HepG2 (cell line): ENCODE data around the gene CD68. TPM values are rescaled to one million over a fixed set of nuclear protein-coding genes. Genes with fewer than 3 reads are reported as not detected.
A peak's percentile ranks its signal among the peaks of the same experiment; 100 is the strongest.

ENCODE experiments used
- ATAC-seq: fragments of 200-7000 bp; cut with Tn5 transposase; 3 replicates; pipeline ENCODE4 v1.9.1; 2020; ENCODE audit warnings: mild to moderate bottlenecking, moderate library complexity
- BruUV-seq: library from RNA; stranded (reverse); fragments of 400-500 nt; replicated peaks from 2 replicates; lab custom pipeline; 2021; lab: Mats Ljungman, UMichigan
- CTCF ChIA-PET: fragments of 300-600 bp; formaldehyde crosslinking; extraction: SDS; loops from one replicate; lab custom pipeline; 2021; ENCODE audit warnings: low total read pairs, inconsistent platforms, low intra/inter-chr PET ratio; lab: Yijun Ruan, JAX
- POLR2A ChIA-PET: fragments of 350-600 bp; sonication (Branson Sonifier 250); formaldehyde crosslinking; loops from one replicate; lab custom pipeline; 2020; ENCODE audit warnings: antibody characterized with exemption, inconsistent platforms; lab: Yijun Ruan, JAX
- DNase-seq: peaks from one replicate; pipeline ENCODE4 v3.0.0-alpha.2; 2015; ENCODE audit warnings: low spot score
- FAIRE-seq: peaks from 3 replicates; lab custom pipeline; 2011; peaks lifted over from hg19 to GRCh38; lab: Jason Lieb, UNC
- H2AFZ ChIP-seq: one replicate; pipeline ENCODE4 v1.6.1; 2011; ENCODE audit warnings: low read length, inconsistent platforms
- H3K27ac ChIP-seq: fragments of 300-600 bp; 3 replicates; pipeline ENCODE4 v1.8.0; 2011; ENCODE audit warnings: mixed run types, mild to moderate bottlenecking, mixed read lengths, low read length, inconsistent platforms; ENCODE audit not compliant: insufficient read depth; ENCODE audit errors: extremely low read length
- H3K27me3 ChIP-seq, 2 experiments: fragments of 200-600 bp in 1 of 2; 2 replicates in 1 of 2; 3 replicates in 1 of 2; pipeline versions ENCODE4 v1.6.0 to v1.8.0; 2011; ENCODE audit warnings: low read length in 2 of 2, mild to moderate bottlenecking in 2 of 2, moderate library complexity in 2 of 2, inconsistent platforms in 1 of 2; ENCODE audit not compliant: insufficient read depth in 2 of 2, control insufficient read depth in 1 of 2
- H3K36me3 ChIP-seq, 2 experiments: fragments of 200-600 bp in 1 of 2; replicated peaks in 1 of 2; 2 replicates in 1 of 2; 3 replicates in 1 of 2; pipeline versions ENCODE4 v1.5.1 to v1.8.0; 2011; ENCODE audit warnings: low read length in 2 of 2, inconsistent platforms in 1 of 2; ENCODE audit not compliant: insufficient read depth in 2 of 2, control insufficient read depth in 1 of 2
- H3K4me1 ChIP-seq: 2 replicates; pipeline ENCODE4 v1.5.1; 2012; ENCODE audit warnings: low read length, inconsistent platforms; ENCODE audit not compliant: insufficient read depth
- H3K4me2 ChIP-seq: 2 replicates; pipeline ENCODE4 v1.6.0; 2011; ENCODE audit warnings: low read depth, low read length, inconsistent platforms
- H3K4me3 ChIP-seq, 3 experiments: fragments of 200-600 bp in 1 of 3; sonication (generic), shearing (Covaris generic) in 1 of 3; replicated peaks in 1 of 3; 2 replicates each; pipeline ENCODE4 v1.5.1; 2011 to 2016; ENCODE audit warnings: low read length in 3 of 3, inconsistent platforms in 2 of 3, low read depth in 2 of 3, mild to moderate bottlenecking in 2 of 3, control low read depth in 1 of 3, mixed read lengths in 1 of 3; ENCODE audit not compliant: insufficient read depth in 1 of 3
- H3K79me2 ChIP-seq: one replicate; pipeline ENCODE4 v1.6.1; 2011; ENCODE audit warnings: low read length, inconsistent platforms; ENCODE audit not compliant: insufficient read depth
- H3K9ac ChIP-seq: 2 replicates; pipeline ENCODE4 v1.6.0; 2011; ENCODE audit warnings: mild to moderate bottlenecking, low read depth, low read length, inconsistent platforms; ENCODE audit not compliant: insufficient read depth
- H3K9me3 ChIP-seq: 2 replicates; pipeline ENCODE4 v1.5.1; 2012; ENCODE audit warnings: mild to moderate bottlenecking, low read length
- H4K20me1 ChIP-seq: 2 replicates; pipeline ENCODE4 v1.6.0; 2011; ENCODE audit warnings: inconsistent platforms, mild to moderate bottlenecking, low read length, moderate library complexity; ENCODE audit not compliant: insufficient read depth
- CREB1 ChIP-seq, 2 experiments: fragments of 450-650 bp in 1 of 2; IDR thresholded peaks; 2 replicates each; pipeline ENCODE4 v1.6.1; 2016 to 2017; ENCODE audit warnings: control low read depth in 1 of 2, mild to moderate bottlenecking in 1 of 2, missing compliant biosample characterization in 1 of 2, missing genetic modification characterization in 1 of 2
- DPF2 ChIP-seq: sonication (generic); formaldehyde crosslinking; IDR thresholded peaks from 2 replicates; pipeline ENCODE4 v1.4.0; 2020; ENCODE audit warnings: mild to moderate bottlenecking, low read depth, missing genetic modification reagents, borderline replicate concordance
- EP300 ChIP-seq, 3 experiments: sonication (generic) in 1 of 3; formaldehyde crosslinking in 1 of 3; IDR thresholded peaks; 2 replicates each; pipeline versions ENCODE4 v1.5.1 to v1.6.1; 2011 to 2020; ENCODE audit warnings: low read depth in 2 of 3, low read length in 2 of 3, borderline replicate concordance in 1 of 3, improper control_type of control experiment in 1 of 3, mild to moderate bottlenecking in 1 of 3, missing genetic modification reagents in 1 of 3, moderate library complexity in 1 of 3
- FOXJ3 ChIP-seq: sonication (generic); formaldehyde crosslinking; IDR thresholded peaks from 2 replicates; pipeline ENCODE4 v1.4.0; 2020; ENCODE audit warnings: missing genetic modification reagents, mild to moderate bottlenecking, borderline replicate concordance
- HHEX ChIP-seq: IDR thresholded peaks from 2 replicates; pipeline ENCODE4 v1.6.1; 2016; ENCODE audit warnings: control low read depth
- IKZF4 ChIP-seq: sonication (generic); formaldehyde crosslinking; IDR thresholded peaks from 2 replicates; pipeline ENCODE4 v1.5.1; 2020; ENCODE audit warnings: borderline replicate concordance, mild to moderate bottlenecking, low read depth, missing genetic modification reagents; ENCODE audit errors: not compliant biosample characterization
- MEF2D ChIP-seq: sonication (generic); formaldehyde crosslinking; IDR thresholded peaks from 2 replicates; pipeline ENCODE4 v1.5.1; 2020; ENCODE audit warnings: mild to moderate bottlenecking, missing genetic modification reagents
- NFYC ChIP-seq: IDR thresholded peaks from 2 replicates; pipeline ENCODE4 v1.6.1; 2016; ENCODE audit warnings: missing genetic modification reagents, missing compliant biosample characterization
- PHF5A ChIP-seq: IDR thresholded peaks from one replicate; pipeline ENCODE4 v1.6.1; 2018; ENCODE audit warnings: low read depth, missing genetic modification reagents; ENCODE audit not compliant: unreplicated experiment
- SMAD9 ChIP-seq: sonication (generic); formaldehyde crosslinking; IDR thresholded peaks from 2 replicates; pipeline ENCODE4 v1.5.1; 2020; ENCODE audit warnings: mild to moderate bottlenecking, missing genetic modification reagents
- TBX3 ChIP-seq: fragments of 450-650 bp; IDR thresholded peaks from 2 replicates; pipeline ENCODE4 v1.6.1; 2017; ENCODE audit warnings: antibody characterized with exemption, mild to moderate bottlenecking, inconsistent platforms, borderline replicate concordance
- TCF12 ChIP-seq, 2 experiments: fragments of 450-650 bp in 1 of 2; sonication (generic) in 1 of 2; formaldehyde crosslinking in 1 of 2; IDR thresholded peaks; 2 replicates each; pipeline versions ENCODE4 v1.6.1 to v1.8.0; 2017 to 2022; ENCODE audit warnings: antibody characterized with exemption in 1 of 2, mild to moderate bottlenecking in 1 of 2, missing genetic modification reagents in 1 of 2, moderate library complexity in 1 of 2
- TOE1 ChIP-seq: sonication (generic); formaldehyde crosslinking; IDR thresholded peaks from 2 replicates; pipeline ENCODE4 v1.4.0; 2020; ENCODE audit warnings: mild to moderate bottlenecking, missing genetic modification reagents
- TSC22D2 ChIP-seq: sonication (generic); formaldehyde crosslinking; IDR thresholded peaks from 2 replicates; pipeline ENCODE4 v1.5.1; 2020; ENCODE audit warnings: missing genetic modification reagents, mild to moderate bottlenecking, borderline replicate concordance
- WIZ ChIP-seq: sonication (generic); formaldehyde crosslinking; IDR thresholded peaks from 2 replicates; pipeline ENCODE4 v1.5.1; 2020; ENCODE audit warnings: mild to moderate bottlenecking, missing genetic modification reagents
- ZBTB21 ChIP-seq: sonication (generic); formaldehyde crosslinking; IDR thresholded peaks from 2 replicates; pipeline ENCODE4 v1.4.0; 2020; ENCODE audit warnings: missing genetic modification reagents
- ZBTB34 ChIP-seq: sonication (generic); formaldehyde crosslinking; IDR thresholded peaks from 2 replicates; pipeline ENCODE4 v1.8.0; 2022; ENCODE audit warnings: mild to moderate bottlenecking, missing genetic modification reagents
- ZFAT ChIP-seq: sonication (generic); formaldehyde crosslinking; conservative IDR thresholded peaks from 2 replicates; pipeline ENCODE4 v1.8.1; 2023; ENCODE audit warnings: missing genetic modification reagents, inconsistent platforms
- ZNF234 ChIP-seq: sonication (generic); formaldehyde crosslinking; conservative IDR thresholded peaks from 2 replicates; pipeline ENCODE4 v1.5.1; 2020; ENCODE audit warnings: mild to moderate bottlenecking, missing genetic modification reagents
- ZNF44 ChIP-seq: sonication (generic); formaldehyde crosslinking; IDR thresholded peaks from 2 replicates; pipeline ENCODE4 v1.5.1; 2020; ENCODE audit warnings: mild to moderate bottlenecking, missing genetic modification reagents
- WGBS: methylation state at CpG from one replicate; pipeline ENCODE4 v1.1.6; 2017; ENCODE audit warnings: low lambda C conversion rate; 5-methylcytosine and 5-hydroxymethylcytosine counted together
- in situ Hi-C: cut with HindIII; loops from 2 replicates; pipeline ENCODE4 v1.10.0; 2017; ENCODE audit warnings: low pct_unique_long_range_greater_than_20kb; ENCODE audit not compliant: extremely low pct_ligation_motif_present
- intact Hi-C: fragments of 100-400 bp; cut with micrococcal nuclease; formaldehyde crosslinking; loops from one replicate; pipeline ENCODE4 v1.10.0; 2022; ENCODE audit not compliant: unreplicated experiment
- polyA plus RNA-seq, 8 experiments: library from polyadenylated mRNA; depleted of rRNA in 3 of 8; stranded (reverse) in 7 of 8; unstranded in 1 of 8; fragments of >200 nt; fragmentation: Illumina TruSeq in 4 of 8; extraction: Trizol in 4 of 8; gene quantifications; 2 replicates each; pipeline versions ENCODE4 v1.2.1 to v1.2.3, GENCODE V29; 2011 to 2016; ENCODE audit warnings: low read depth in 4 of 8, missing spikeins in 1 of 8, mixed read lengths in 1 of 8; ENCODE audit not compliant: insufficient read depth in 1 of 8
- total RNA-seq, 5 experiments: library from RNA; depleted of rRNA; stranded (reverse); fragments of >200 nt; fragmentation: Illumina TruSeq; extraction: Trizol; gene quantifications; 2 replicates each; pipeline ENCODE4 v1.2.3, GENCODE V29; 2016; ENCODE audit warnings: low read depth in 1 of 5

Gene CD68
- total and polyA plus RNA-seq, 2 of the 13 experiments (the other 11 are each of a cell fraction or from before 2014, with no cell fraction given), result 10.3 to 104 TPM

- TF ChIP-seq ZBTB34 (CRISPR knock-in tag) (no peak), CREB1 (IDR thresholded peaks at IDR 0.05) (no peak), CREB1 (CRISPR knock-in tag; IDR thresholded peaks at IDR 0.05) (no peak), ZBTB21 (no peak)
These were observed 19.0 kb upstream of the CD68 start (continued) for GRCh38 chr17:7560172-7561027.

GRCh38 chr17:7561028-7561575 lies 18.3 kb upstream of the CD68 start:
- BruUV-seq, result TSS peak; percentile 77
- Histone ChIP-seq H3K27me3 (no peaks in the 10 kb centered on the region; a peak in 1 of 5 replicates), H3K4me2 (peak overlapping the region; percentile 91), H3K4me1 (peaks cover 67% of the 10 kb centered on the region), H2AFZ (peak overlapping the region; percentile 69), H3K27ac (peak overlapping the region; percentile 75), H3K4me3 (peak overlapping the region; percentile 90 to 94 (median 92)), H3K9ac (peak overlapping the region; percentile 91), H3K79me2 (peaks cover 27% of the 10 kb centered on the region), H3K36me3 (peaks cover 10 to 22% of the 10 kb centered on the region in 2 experiments), H3K9me3 (no peaks in the 10 kb centered on the region), H4K20me1 (no peaks in the 10 kb centered on the region)
- ChIA-PET POLR2A (interaction anchor here (0.5 to 4.8 kb wide), 20 partner anchors 9 to 232 kb away, joined by 3 to 33 read pairs (median 7); partner anchors contain the start of genes CD68, MPDU1, NEURL4 and POLR2A), CTCF (interaction anchor here (0.6 to 3.3 kb wide), 3 partner anchors 37 to 120 kb away, joined by 3 to 43 read pairs (median 27); no protein-coding TSS in a partner anchor)
- in situ Hi-C loops, result no loop called here
- intact Hi-C loops, result loop anchor here (1.0 to 10.0 kb wide), 3 partner anchors 38 to 206 kb away; partner anchors contain the start of genes KCTD11 and TMEM95
- WGBS, result under 1% methylated on average over 32 of the region's 32 CpGs
- peak; percentile 77 for DNase-seq
- FAIRE-seq, result peak; percentile 54
- ATAC-seq, result peak; percentile 77
- TF ChIP-seq SMAD9 (CRISPR knock-in tag) (no peak), EP300 (IDR thresholded peaks at IDR 0.05; ENCODE audit: low read depth in 2 of 2, low read length in 2 of 2) (no peak), EP300 (CRISPR knock-in tag; IDR thresholded peaks at IDR 0.05; ENCODE audit: borderline replicate concordance) (no peak; the same call in 1 of the 2 replicates), TOE1 (CRISPR knock-in tag) (no peak), ZNF234 (no peak), ZFAT (CRISPR knock-in tag) (no peak), TCF12 (IDR thresholded peaks at IDR 0.05) (no peak), TCF12 (CRISPR knock-in tag; IDR thresholded peaks at IDR 0.05) (0 out of 2 replicates have a peak, but pooled peaks have one; percentile 54), NFYC (CRISPR knock-in tag) (no peak), MEF2D (CRISPR knock-in tag) (peak; percentile 60), TBX3 (no peak), PHF5A (no peak), IKZF4 (no peak), ZNF44 (CRISPR knock-in tag) (peak; percentile 65; the same call in 1 of the 2 replicates), FOXJ3 (CRISPR knock-in tag) (no peak), WIZ (CRISPR knock-in tag) (0 out of 2 replicates have a peak, but pooled peaks have one; percentile 77), HHEX (CRISPR knock-in tag) (no peak), TSC22D2 (CRISPR knock-in tag) (0 out of 2 replicates have a peak, but pooled peaks have one; percentile 4), DPF2 (CRISPR knock-in tag) (no peak)
